ENCODE results near the gene OR6C1. TPM values are rescaled to one million over a fixed set of nuclear protein-coding genes. Genes with fewer than 3 reads are reported as not detected.
"Not testable (repeated sequence)": the region's sequence is repeated elsewhere in the genome, so short reads cannot be mapped to it uniquely, and the experiment has no call there.

Gene OR6C1
- total RNA-seq (2014; rRNA removed; shearing (Covaris generic)): not detected in 2 replicates
- polyA plus RNA-seq (2015; cell fraction: cytosol; rRNA removed): not detected in 2 replicates
- polyA plus RNA-seq (2015; cell fraction: nucleus; rRNA removed): not detected in 2 replicates

DNA sequence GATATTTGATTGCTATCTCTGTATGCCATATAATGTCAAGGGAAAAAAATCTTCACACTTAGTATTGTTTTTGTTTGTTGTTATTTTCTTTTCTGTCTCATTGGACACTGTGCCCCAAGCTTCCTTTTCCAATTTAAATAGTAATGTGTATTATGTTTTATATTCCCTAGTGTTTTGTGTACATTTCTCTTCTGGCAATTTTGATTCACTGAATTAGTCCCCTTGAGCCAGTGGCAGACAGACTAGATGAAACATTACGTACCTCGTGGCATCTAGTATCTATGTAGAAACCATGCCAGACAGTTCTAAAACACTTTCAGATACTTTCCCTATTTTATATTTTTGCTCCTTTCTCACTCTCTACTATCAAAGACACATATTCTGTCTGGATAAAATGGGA lies at the start of gene OR6C1:
Gene OR6C1, plus strand, starts transcription at position 301 of the 400 bp plus-strand sequence. CDS start 6,257 bp downstream, outside the sequence.
- DNase-seq (ENCODE audit: low read depth): no peak

DNA sequence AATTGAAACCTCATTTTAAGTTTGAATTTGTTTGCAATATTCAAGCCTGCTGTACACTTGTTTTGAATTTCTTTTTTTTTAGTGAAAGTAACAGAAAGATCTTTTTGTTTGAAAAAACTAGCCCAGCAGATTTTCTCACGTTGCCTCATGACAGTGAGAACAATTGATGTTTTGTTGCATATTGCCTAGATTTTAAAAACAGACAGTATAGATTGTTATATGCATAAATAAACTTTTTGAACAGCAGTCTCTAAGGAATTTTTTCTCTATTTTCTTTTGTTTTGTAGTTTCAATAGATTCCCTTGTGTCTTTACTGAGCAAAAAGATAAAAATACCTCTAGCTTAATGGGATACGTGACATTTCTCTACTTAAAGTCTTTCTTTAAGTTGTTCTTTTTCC lies 33.2 kb upstream of the OR6C1 start:
- no peak for DNase-seq (ENCODE audit: low read depth)

DNA sequence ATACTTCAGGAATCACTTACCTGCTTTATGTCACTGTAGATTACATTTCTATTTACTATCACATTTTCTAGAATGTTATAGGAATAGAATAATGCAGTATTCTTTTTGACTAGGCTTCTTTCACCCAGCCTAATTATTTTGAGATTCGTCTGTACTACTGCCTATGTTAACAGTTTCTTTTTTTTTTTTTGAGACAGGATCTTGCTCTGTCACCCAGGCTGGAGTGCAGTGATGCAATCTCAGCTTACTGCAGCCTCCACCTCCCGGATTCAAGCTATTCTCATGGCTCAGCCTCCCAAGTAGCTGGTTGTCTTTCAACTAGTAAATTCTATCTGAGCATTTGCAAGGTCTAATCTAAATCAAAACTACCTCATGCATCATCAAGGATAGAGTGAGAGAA lies 24.1 kb upstream of the OR6C1 start:
- no peak for DNase-seq (ENCODE audit: low read depth)

DNA sequence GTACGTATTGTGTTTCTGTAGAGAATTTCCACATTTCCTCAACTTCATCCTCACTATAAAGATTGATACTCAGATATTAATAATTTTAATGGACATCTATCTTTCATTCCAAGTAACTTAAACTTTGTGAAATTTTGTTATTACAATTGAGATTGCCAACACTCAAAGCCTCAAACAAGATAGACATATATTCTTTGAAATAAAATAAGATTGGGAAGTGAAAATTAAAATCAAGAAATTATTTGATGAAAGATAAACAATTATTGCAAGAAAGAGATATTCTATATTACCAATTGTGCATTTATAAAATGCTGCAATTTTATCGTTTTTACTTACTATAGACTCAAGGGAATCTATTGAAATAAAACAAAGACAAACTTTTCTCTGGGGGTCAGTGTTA lies 17.7 kb upstream of the OR6C1 start, which contains the start of gene OR6C6:
Gene OR6C6, minus strand, starts transcription at position 101 of the 400 bp plus-strand sequence. CDS start 1,337 bp downstream, outside the sequence.
- DNase-seq (ENCODE audit: low read depth): no peak

DNA sequence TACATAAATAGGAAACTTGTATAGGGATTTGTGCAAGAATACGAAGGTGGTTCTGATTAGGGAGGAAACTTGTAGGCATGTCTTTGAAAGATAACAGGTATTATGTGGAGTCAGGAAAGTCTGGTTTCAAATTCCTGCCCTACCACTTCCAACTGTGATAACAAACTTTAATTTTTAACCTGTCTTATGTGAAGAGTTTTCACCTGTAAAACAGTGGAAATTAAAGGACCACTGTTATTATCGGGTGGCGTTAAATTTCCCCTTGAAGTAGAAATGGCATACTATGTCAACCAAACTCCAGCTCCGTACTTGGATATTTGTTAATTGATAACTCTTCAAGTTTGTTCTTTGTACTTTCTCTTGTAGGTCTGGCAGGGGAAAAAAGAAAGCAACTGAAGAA lies 6.1 kb downstream of the OR6C1 start:
- DNase-seq (ENCODE audit: low read depth): no peak

DNA sequence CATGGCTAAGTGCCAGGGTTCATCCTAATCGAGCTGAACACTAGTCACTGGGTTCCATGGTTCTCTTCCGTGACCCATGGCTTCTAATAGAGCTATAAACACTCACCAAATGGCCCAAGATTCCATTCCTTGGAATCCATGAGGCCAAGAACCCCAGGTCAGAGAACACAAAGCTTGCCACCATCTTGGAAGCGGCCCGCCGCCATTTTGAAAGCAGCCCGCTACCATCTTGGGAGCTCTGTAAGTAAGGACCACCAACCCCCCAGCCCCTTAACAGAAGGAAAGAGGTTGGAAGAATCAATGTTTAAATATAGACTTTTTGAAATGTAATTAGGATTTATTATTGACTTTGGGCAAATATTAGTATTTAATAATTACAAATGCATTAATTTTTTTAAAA lies 11.7 kb downstream of the OR6C1 start:
- not testable (repeated sequence) for DNase-seq (ENCODE audit: low read depth)

DNA sequence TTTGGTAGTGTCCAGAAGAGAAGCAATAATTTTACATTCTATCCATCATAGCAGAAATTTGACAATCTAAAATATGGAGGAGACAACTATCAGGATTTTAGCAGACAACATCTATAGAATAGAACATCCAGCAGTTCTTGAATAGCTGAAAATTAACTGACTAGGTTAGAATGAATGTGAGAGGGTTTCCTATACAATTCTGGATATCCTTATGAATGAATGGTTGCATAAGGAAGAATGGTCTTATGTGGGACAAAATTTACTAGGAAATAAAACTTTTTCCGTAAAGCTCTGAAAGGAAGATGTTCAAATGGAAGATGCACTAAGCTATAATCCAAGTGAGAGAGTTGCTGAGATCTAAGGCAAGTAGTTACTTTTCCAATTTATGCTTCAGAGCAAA lies 16.3 kb downstream of the OR6C1 start, which contains the start of gene OR6C3:
Gene OR6C3, plus strand, starts transcription at position 301 of the 400 bp plus-strand sequence. CDS start 955 bp downstream, outside the sequence.
- DNase-seq (ENCODE audit: low read depth): no peak

DNA sequence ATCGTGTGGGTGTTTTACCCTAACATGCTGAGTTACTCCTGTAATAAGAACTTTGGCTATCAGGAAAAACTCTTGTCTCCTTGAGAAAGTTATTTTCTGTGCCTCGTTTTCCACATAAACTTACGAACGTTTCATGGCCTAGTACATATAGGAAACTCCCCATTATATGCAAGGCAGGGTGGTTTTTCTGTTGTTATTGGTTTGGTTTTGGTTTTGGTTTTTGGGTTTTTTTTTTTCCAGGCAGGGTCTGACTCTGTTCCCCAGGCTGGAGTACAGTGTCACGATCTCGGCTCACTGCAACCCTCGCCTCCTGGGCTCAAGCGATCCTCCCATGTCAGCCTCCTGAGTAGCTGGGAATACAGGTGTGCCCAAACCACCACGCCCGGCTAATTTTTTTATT lies 21.9 kb downstream of the OR6C1 start:
- no peak for DNase-seq (ENCODE audit: low read depth)

DNA sequence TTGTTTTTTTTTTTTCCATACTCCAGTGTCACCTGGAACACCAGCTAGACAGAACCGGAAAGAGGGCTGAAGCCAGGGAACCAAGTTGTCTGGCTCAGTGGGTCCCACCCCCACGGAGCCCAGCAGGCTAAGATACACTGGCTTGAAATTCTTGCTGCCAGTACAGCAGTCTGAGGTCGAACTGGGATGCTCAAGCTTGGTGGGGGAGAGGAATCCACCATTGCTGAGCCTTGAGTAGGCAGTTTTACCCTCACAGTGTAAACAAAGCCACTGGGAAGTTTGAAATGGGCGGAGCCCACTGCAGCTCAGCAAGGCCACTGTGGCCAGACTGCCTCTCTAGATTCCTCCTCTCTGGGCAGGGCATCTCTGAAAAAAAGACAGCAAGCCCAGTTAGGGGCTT lies 41.2 kb downstream of the OR6C1 start:
- DNase-seq (ENCODE audit: low read depth): not testable (repeated sequence)

DNA sequence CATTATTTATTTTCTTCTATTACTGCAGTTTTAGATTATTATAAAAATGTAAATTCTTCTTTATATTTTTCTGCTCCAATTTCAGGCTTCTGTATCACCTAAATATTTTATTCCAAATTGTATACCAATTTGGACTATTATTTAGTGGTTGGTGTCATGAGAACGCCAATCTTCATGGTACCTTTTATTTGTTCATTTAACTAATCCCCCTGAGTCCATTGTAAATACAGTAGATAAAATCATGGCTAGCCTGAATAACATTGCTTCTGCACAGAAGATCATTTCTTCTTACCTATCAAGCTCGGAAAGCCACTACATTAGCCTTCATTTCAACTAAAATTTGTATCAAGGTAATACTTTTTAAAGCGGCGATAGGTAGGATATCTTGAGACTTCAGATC lies 48.5 kb downstream of the OR6C1 start, which contains the start of gene OR6C75:
Gene OR6C75, plus strand, starts transcription at position 301 of the 400 bp plus-strand sequence. CDS start 2,136 bp downstream, outside the sequence.
- no peak for DNase-seq (ENCODE audit: low read depth)

DNA sequence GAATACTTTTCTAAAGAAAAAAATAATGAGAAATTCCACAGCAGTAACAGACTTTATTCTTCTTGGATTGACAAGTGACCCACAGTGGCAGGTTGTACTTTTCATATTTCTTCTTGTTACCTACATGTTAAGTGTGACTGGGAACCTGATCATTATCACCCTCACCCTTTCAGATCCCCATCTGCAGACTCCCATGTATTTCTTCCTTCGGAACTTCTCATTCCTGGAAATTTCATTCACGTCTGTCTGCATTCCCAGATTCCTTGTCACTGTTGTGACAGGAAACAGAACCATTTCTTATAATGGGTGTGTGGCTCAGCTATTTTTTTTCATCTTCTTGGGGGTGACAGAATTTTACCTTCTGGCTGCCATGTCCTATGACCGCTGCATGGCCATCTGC lies 50.9 kb downstream of the OR6C1 start:
- DNase-seq (ENCODE audit: low read depth): no peak

Other genes starting within 250 kb of the OR6C1 start
- not detected in 2 replicates for gene OR9K2, start 187.9 kb upstream of the OR6C1 start, total RNA-seq (2014; rRNA removed; shearing (Covaris generic))
- not detected in 2 replicates for gene OR10A7, start 93.3 kb upstream of the OR6C1 start, total RNA-seq (2014; rRNA removed; shearing (Covaris generic))
- gene OR6C74, start 69.7 kb upstream of the OR6C1 start, total RNA-seq (2014; rRNA removed; shearing (Covaris generic)): not detected in 2 replicates
- gene OR6C6, start 17.8 kb upstream of the OR6C1 start, total RNA-seq (2014; rRNA removed; shearing (Covaris generic)): not detected in 2 replicates
- not detected in 2 replicates for gene OR6C3, start 16.4 kb downstream of the OR6C1 start, total RNA-seq (2014; rRNA removed; shearing (Covaris generic))
- gene OR6C75, start 48.6 kb downstream of the OR6C1 start, total RNA-seq (2014; rRNA removed; shearing (Covaris generic)): not detected in 2 replicates
- not detected in 2 replicates for gene OR6C65, start 86.2 kb downstream of the OR6C1 start, total RNA-seq (2014; rRNA removed; shearing (Covaris generic))
- gene OR6C76, start 111.9 kb downstream of the OR6C1 start, total RNA-seq (2014; rRNA removed; shearing (Covaris generic)): not detected in 2 replicates
- gene OR6C2, start 129.7 kb downstream of the OR6C1 start, total RNA-seq (2014; rRNA removed; shearing (Covaris generic)): not detected in 2 replicates
- not detected in 2 replicates for gene OR6C70, start 155.8 kb downstream of the OR6C1 start, total RNA-seq (2014; rRNA removed; shearing (Covaris generic))
- not detected in 2 replicates for gene OR6C68, start 178.0 kb downstream of the OR6C1 start, total RNA-seq (2014; rRNA removed; shearing (Covaris generic))
- not detected in 2 replicates for gene OR6C4, start 235.3 kb downstream of the OR6C1 start, total RNA-seq (2014; rRNA removed; shearing (Covaris generic))